Stomach (tissue), 9 donors: ENCODE measurements around the gene CENPP. TPM values are rescaled to one million over a fixed set of nuclear protein-coding genes. Genes with fewer than 3 reads are reported as not detected.

Source experiments
- DNase-seq, 2 donors: peaks; one replicate each; pipeline versions ENCODE4 v3.0.0 to v3.0.0-alpha.2; 2013 to 2019
- H3K27ac ChIP-seq, 5 donors: fragments of 200-600 bp in 4 of 5; sonication (generic) in 4 of 5; one replicate each; pipeline ENCODE4 v1.5.1; 2013 to 2019; ENCODE audit warnings: mild to moderate bottlenecking in 1 of 5, moderate library complexity in 1 of 5
- H3K27me3 ChIP-seq, 3 donors: fragments of 200-600 bp; sonication (generic); one replicate each; pipeline ENCODE4 v1.5.1; 2017 to 2019; ENCODE audit warnings: mixed run types in 1 of 3
- H3K36me3 ChIP-seq, 4 donors: fragments of 200-600 bp; sonication (generic); 1 replicate in 3 of 4; 2 replicates in 1 of 4; pipeline ENCODE4 v1.5.1; 2016 to 2019
- H3K4me1 ChIP-seq, 4 donors: fragments of 200-600 bp; sonication (generic); one replicate each; pipeline ENCODE4 v1.5.1; 2016 to 2019
- H3K4me3 ChIP-seq, 4 donors: fragments of 200-600 bp; sonication (generic) in 3 of 4; one replicate each; pipeline ENCODE4 v1.5.1; 2016 to 2019; ENCODE audit warnings: mild to moderate bottlenecking in 1 of 4
- H3K9me3 ChIP-seq, 4 donors: fragments of 200-600 bp; sonication (generic); one replicate each; pipeline ENCODE4 v1.5.1; 2016 to 2019
- EP300 ChIP-seq: sonication (generic); formaldehyde crosslinking; IDR thresholded peaks from one replicate; pipeline ENCODE4 v1.6.1; 2017; ENCODE audit warnings: antibody characterized with exemption
- POLR2A ChIP-seq, 4 donors: fragments of 450-650 bp; IDR thresholded peaks; one replicate each; pipeline ENCODE4 v1.6.1; 2016; ENCODE audit warnings: antibody characterized with exemption in 4 of 4, control low read depth in 2 of 4, mild to moderate bottlenecking in 1 of 4, moderate library complexity in 1 of 4
- POLR2AphosphoS5 ChIP-seq, 3 donors: sonication (generic); formaldehyde crosslinking; IDR thresholded peaks; one replicate each; pipeline ENCODE4 v1.6.1; 2016; ENCODE audit warnings: antibody characterized with exemption in 3 of 3
- WGBS, 5 donors: extraction: QIAGEN DNeasy Blood & Tissue Kit in 3 of 5; methylation state at CpG; one replicate each; pipeline versions ENCODE4 v1.1.5 to v1.1.7; 2013 to 2018; 5-methylcytosine and 5-hydroxymethylcytosine counted together
- intact Hi-C: fragments of 100-400 bp; cut with DNase I; formaldehyde crosslinking; loops from one replicate; pipeline ENCODE4 v1.15.1; 2023; ENCODE audit warnings: low total_unique reads
- polyA plus RNA-seq, 3 donors: library from polyadenylated mRNA; stranded (reverse); fragments of 200-250 nt; gene quantifications; one replicate each; pipeline ENCODE4 v1.2.3, GENCODE V29; 2013
- total RNA-seq, 5 donors: library from RNA; depleted of rRNA; stranded (reverse); fragments of >200 nt; gene quantifications; one replicate each; pipeline versions ENCODE4 v1.1.0 to v1.2.3, GENCODE V29; 2014 to 2016
- TF ChIP-seq, protein P1 (sequence below), 7 experiments: fragments of 450-650 bp in 4 of 7; fragments of 200-600 bp in 3 of 7; sonication (generic) in 3 of 7; IDR thresholded peaks; one replicate each; pipeline ENCODE4 v1.5.1; 2016 to 2019; ENCODE audit warnings: antibody characterized with exemption in 7 of 7, control low read depth in 2 of 7, mild to moderate bottlenecking in 1 of 7
- donor health status: healthy with polysubstance abuse.
- donor health status: Bipolar disorder and iron deficiency.
- donor health status: healthy.

The CENPP gene
- total and polyA plus RNA-seq, 8 donors = 1.3 to 37.9 (median 3.2) TPM

DNA sequence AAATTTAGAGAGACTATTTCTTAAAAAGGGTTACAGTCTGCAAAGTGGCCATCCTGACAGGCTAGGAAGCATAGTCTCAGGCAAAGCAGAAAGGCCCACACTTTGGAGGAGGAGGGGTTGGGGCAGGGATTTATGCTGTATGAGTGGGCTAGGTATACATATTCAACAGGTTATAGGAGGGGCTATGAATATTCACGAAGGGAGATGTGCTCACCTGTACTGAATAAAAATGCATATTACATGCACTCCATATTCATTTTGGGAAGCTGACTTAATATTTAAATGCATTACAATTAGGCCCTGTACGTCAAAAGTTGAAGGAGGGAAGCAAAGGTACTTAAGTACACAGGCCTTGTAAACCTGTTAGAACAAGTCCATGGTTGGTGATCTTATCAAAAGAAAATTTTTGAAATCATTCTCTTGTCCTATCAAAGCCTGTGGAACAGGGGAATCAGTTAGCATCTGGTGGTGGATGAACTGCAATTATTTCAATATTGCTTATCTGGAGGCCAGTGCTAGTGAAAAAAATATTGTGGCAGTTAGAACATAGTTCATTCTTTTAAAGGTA, 1.6 kb downstream of the CENPP start:
- DNase-seq = no peak
- no peaks in the 10 kb centered on the region for H3K9me3 ChIP-seq
- WGBS, 5 donors = 69 to 82% (median 77%) methylated on average over 2 of the region's 2 CpGs
- H3K4me3 ChIP-seq = no peak overlapping the region
- H3K36me3 ChIP-seq = peaks cover 0 to 9% (median 9%) of the 10 kb centered on the region in 4 donors
- H3K4me1 ChIP-seq = peaks cover 10 to 44% (median 24%) of the 10 kb centered on the region in 4 donors
- no peak overlapping the region for H3K27ac ChIP-seq
- TF ChIP-seq POLR2AphosphoS5 (IDR thresholded peaks at IDR 0.05) (no peak), POLR2A (IDR thresholded peaks at IDR 0.05) (no peak), EP300 (no peak)
- TF ChIP-seq, protein P1, sequence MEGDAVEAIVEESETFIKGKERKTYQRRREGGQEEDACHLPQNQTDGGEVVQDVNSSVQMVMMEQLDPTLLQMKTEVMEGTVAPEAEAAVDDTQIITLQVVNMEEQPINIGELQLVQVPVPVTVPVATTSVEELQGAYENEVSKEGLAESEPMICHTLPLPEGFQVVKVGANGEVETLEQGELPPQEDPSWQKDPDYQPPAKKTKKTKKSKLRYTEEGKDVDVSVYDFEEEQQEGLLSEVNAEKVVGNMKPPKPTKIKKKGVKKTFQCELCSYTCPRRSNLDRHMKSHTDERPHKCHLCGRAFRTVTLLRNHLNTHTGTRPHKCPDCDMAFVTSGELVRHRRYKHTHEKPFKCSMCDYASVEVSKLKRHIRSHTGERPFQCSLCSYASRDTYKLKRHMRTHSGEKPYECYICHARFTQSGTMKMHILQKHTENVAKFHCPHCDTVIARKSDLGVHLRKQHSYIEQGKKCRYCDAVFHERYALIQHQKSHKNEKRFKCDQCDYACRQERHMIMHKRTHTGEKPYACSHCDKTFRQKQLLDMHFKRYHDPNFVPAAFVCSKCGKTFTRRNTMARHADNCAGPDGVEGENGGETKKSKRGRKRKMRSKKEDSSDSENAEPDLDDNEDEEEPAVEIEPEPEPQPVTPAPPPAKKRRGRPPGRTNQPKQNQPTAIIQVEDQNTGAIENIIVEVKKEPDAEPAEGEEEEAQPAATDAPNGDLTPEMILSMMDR (IDR thresholded peaks at IDR 0.05) = no peak
- H3K27me3 ChIP-seq = no peaks in the 10 kb centered on the region
- intact Hi-C loops = no loop called here

DNA sequence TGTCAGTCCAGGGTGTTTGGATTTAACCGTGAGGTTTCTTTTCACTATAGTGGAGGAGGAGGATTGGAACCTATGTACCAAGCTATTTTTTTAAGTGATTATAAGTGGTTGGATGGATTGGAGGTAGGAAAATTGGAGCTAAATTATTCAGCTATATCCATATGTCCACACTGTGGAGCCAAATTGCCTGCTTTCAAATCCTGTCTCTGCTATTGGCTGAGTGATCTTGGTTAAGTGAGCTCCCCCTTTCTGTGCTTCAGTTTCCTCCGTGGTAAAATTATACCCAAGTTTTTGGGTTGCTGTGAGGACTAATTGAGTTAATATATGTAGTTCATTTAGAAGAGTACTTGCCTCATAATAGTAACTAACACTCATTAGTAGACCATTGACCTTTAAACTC, 2.5 kb downstream of the CENPP start:
- Histone ChIP-seq H3K4me1 (peaks cover 10 to 41% (median 24%) of the 10 kb centered on the region in 4 donors), H3K27me3 (no peaks in the 10 kb centered on the region), H3K4me3 (no peak overlapping the region), H3K9me3 (no peaks in the 10 kb centered on the region), H3K27ac (no peak overlapping the region), H3K36me3 (peaks cover 0 to under 1% (median under 1%) of the 10 kb centered on the region in 4 donors)
- DNase-seq = peak in 1 of 2 donors; percentile 66
- WGBS, 5 donors = 33 to 44% (median 40%) methylated on average over 2 of the region's 2 CpGs
- TF ChIP-seq, protein P1 (IDR thresholded peaks at IDR 0.05) = no peak
- no peak for TF ChIP-seq POLR2A (IDR thresholded peaks at IDR 0.05)
- TF ChIP-seq POLR2AphosphoS5 (IDR thresholded peaks at IDR 0.05) = no peak
- no peak for TF ChIP-seq EP300
- intact Hi-C loops = no loop called here

DNA sequence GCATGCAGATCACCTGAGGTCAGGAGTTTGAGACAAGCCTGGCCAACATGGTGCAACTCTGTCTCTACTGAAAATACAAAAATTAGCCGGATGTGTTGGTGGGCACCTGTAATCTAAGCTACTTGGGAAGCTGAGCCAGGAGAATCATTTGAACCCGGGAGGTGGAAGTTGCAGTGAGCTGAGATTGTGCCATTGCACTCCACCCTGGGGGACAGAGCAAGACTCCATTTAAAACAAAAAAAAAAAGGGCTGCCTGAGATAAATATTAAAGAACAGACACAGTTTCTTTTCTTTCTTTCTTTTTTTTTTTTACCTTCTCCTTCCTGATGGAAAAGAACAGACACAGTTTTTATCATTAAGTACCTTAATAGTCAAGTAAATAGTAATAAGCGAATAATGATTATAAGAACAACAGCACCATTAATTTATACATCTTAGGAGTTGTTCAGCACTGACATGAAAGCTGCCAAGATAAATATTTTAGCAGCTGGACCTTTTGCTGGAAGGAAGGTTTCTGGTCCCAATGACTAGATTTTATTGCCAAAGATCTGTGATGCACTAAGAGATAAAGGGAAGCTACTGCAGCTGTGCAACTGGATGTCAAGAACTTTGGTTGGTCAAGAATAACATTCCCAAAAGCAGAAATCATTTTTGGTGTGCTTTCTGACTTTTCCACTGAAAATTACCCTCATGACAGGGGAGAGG, 7.0 kb downstream of the CENPP start:
- no peak overlapping the region for H3K27ac ChIP-seq
- H3K36me3 ChIP-seq = peaks cover 0 to 5% (median 2%) of the 10 kb centered on the region in 4 donors
- H3K4me1 ChIP-seq = peaks cover 0 to 7% (median 0%) of the 10 kb centered on the region in 4 donors
- H3K27me3 ChIP-seq = no peaks in the 10 kb centered on the region
- H3K9me3 ChIP-seq = no peaks in the 10 kb centered on the region
- intact Hi-C loops = no loop called here
- no peak for DNase-seq
- H3K4me3 ChIP-seq = no peak overlapping the region
- WGBS, 5 donors = 36 to 74% (median 50%) methylated on average over 3 of the region's 3 CpGs
- TF ChIP-seq POLR2AphosphoS5 (IDR thresholded peaks at IDR 0.05) = no peak
- TF ChIP-seq EP300 = no peak
- TF ChIP-seq, protein P1 (IDR thresholded peaks at IDR 0.05) = no peak
- TF ChIP-seq POLR2A (IDR thresholded peaks at IDR 0.05) = no peak

GRCh38 chr9:92333282-92333634, 7.5 kb downstream of the CENPP start:
- Histone ChIP-seq H3K9me3 (no peaks in the 10 kb centered on the region), H3K4me3 (no peak overlapping the region), H3K36me3 (peaks cover 0 to 11% (median 6%) of the 10 kb centered on the region in 4 donors), H3K27me3 (no peaks in the 10 kb centered on the region), H3K27ac (no peak overlapping the region), H3K4me1 (peaks cover 0 to 1% (median 0%) of the 10 kb centered on the region in 4 donors)
- 90 to 98% (median 96%) methylated on average over 2 of the region's 2 CpGs for WGBS, 5 donors
- no peak for DNase-seq
- TF ChIP-seq POLR2A (IDR thresholded peaks at IDR 0.05) (no peak), EP300 (no peak), POLR2AphosphoS5 (IDR thresholded peaks at IDR 0.05) (no peak)
- TF ChIP-seq, protein P1 (IDR thresholded peaks at IDR 0.05) = no peak
- intact Hi-C loops = no loop called here
